H1 (cell line): Measurements from ENCODE around the gene TREM1. TPM values are rescaled to one million over a fixed set of nuclear protein-coding genes. Genes with fewer than 3 reads are reported as not detected.

Source experiments
- CTCF ChIA-PET: fragments of 300-600 bp; sonication (Branson Sonifier 250); formaldehyde crosslinking; loops from one replicate; lab custom pipeline; 2021; ENCODE audit not compliant: partially characterized antibody; lab: Charles Lee
- POLR2A ChIA-PET: fragments of 300-600 bp; sonication (Branson Sonifier 250); formaldehyde crosslinking; loops from one replicate; lab custom pipeline; 2021; ENCODE audit warnings: inconsistent platforms; ENCODE audit not compliant: partially characterized antibody; lab: Charles Lee
- DNase-seq, 2 experiments: peaks; one replicate each; pipeline versions ENCODE4 v3.0.0 to v3.0.0-alpha.2; 2010 to 2022; ENCODE audit warnings: low spot score in 2 of 2, low read depth in 1 of 2, mixed read lengths in 1 of 2
- FAIRE-seq: peaks from 2 replicates; lab custom pipeline; 2011; peaks lifted over from hg19 to GRCh38; lab: Jason Lieb, UNC
- H2AFZ ChIP-seq: 2 replicates; pipeline ENCODE4 v1.8.1; 2012; ENCODE audit warnings: low read length, inconsistent platforms
- H2AK5ac ChIP-seq: 2 replicates; pipeline ENCODE4 v1.6.1; 2013; ENCODE audit warnings: low read depth, low read length
- H2BK120ac ChIP-seq: replicated peaks from 2 replicates; pipeline ENCODE3; 2013; ENCODE audit warnings: low read depth, low read length, inconsistent platforms
- H2BK12ac ChIP-seq: 2 replicates; pipeline ENCODE4 v1.6.1; 2013; ENCODE audit warnings: low read depth, low read length
- H2BK15ac ChIP-seq: 2 replicates; pipeline ENCODE4 v1.6.1; 2013; ENCODE audit warnings: low read length
- H2BK20ac ChIP-seq: 2 replicates; pipeline ENCODE4 v1.6.1; 2013; ENCODE audit warnings: low read length
- H2BK5ac ChIP-seq: 2 replicates; pipeline ENCODE4 v1.6.1; 2013; ENCODE audit warnings: low read depth, low read length
- H3K14ac ChIP-seq: 2 replicates; pipeline ENCODE4 v1.6.1; 2013; ENCODE audit warnings: inconsistent platforms; ENCODE audit not compliant: insufficient read length
- H3K18ac ChIP-seq: 2 replicates; pipeline ENCODE4 v1.6.1; 2013; ENCODE audit warnings: low read length; ENCODE audit errors: extremely low read depth
- H3K23ac ChIP-seq: 2 replicates; pipeline ENCODE4 v1.6.1; 2013; ENCODE audit warnings: inconsistent platforms; ENCODE audit not compliant: insufficient read length
- H3K23me2 ChIP-seq: 2 replicates; pipeline ENCODE4 v1.6.1; 2013; ENCODE audit warnings: low read depth, low read length
- H3K27ac ChIP-seq: 2 replicates; pipeline ENCODE4 v1.6.1; 2011; ENCODE audit warnings: low read depth, low read length, inconsistent platforms
- H3K27me3 ChIP-seq, 4 experiments: replicated peaks in 1 of 4; 1 replicate in 1 of 4; 2 replicates in 3 of 4; pipeline versions ENCODE4 v1.6.1 to v1.8.1; 2011 to 2013; ENCODE audit warnings: low read length in 3 of 4, mild to moderate bottlenecking in 3 of 4, inconsistent platforms in 2 of 4, mixed read lengths in 2 of 4, moderate library complexity in 1 of 4; ENCODE audit not compliant: control insufficient read depth in 3 of 4, insufficient read depth in 3 of 4; ENCODE audit errors: extremely low read depth in 1 of 4
- H3K36me3 ChIP-seq, 4 experiments: 2 replicates each; pipeline versions ENCODE4 v1.6.1 to v1.8.1; 2011 to 2013; ENCODE audit warnings: mild to moderate bottlenecking in 4 of 4, low read length in 3 of 4, moderate library complexity in 2 of 4, control low read depth in 1 of 4, inconsistent platforms in 1 of 4; ENCODE audit not compliant: insufficient read depth in 4 of 4, control insufficient read depth in 2 of 4
- H3K4ac ChIP-seq: replicated peaks from 2 replicates; pipeline ENCODE3; 2013; ENCODE audit warnings: low read length, low read depth, mixed read lengths, inconsistent platforms; ENCODE audit not compliant: insufficient read length
- H3K4me1 ChIP-seq, 4 experiments: replicated peaks in 1 of 4; 1 replicate in 1 of 4; 2 replicates in 3 of 4; pipeline versions ENCODE4 v1.6.1 to v1.8.1; 2011 to 2013; ENCODE audit warnings: low read length in 3 of 4, inconsistent platforms in 2 of 4, mixed read lengths in 1 of 4; ENCODE audit not compliant: insufficient read depth in 4 of 4, control insufficient read depth in 3 of 4
- H3K4me2 ChIP-seq, 2 experiments: 2 replicates each; pipeline versions ENCODE4 v1.6.1 to v1.8.1; 2011 to 2013; ENCODE audit warnings: low read depth in 2 of 2, low read length in 2 of 2, control low read depth in 1 of 2, inconsistent platforms in 1 of 2, mild to moderate bottlenecking in 1 of 2; ENCODE audit not compliant: insufficient read depth in 1 of 2
- H3K4me3 ChIP-seq, 4 experiments: fragments of 200-600, 300-600 bp in 1 of 4; sonication (generic), shearing (Covaris generic), sonication (Bioruptor Twin) in 1 of 4; 2 replicates each; pipeline versions ENCODE4 v1.5.1 to v1.8.1; 2011 to 2016; ENCODE audit warnings: low read length in 4 of 4, low read depth in 3 of 4, control low read depth in 2 of 4, inconsistent platforms in 2 of 4, mild to moderate bottlenecking in 2 of 4, mixed read lengths in 1 of 4, moderate library complexity in 1 of 4; ENCODE audit not compliant: insufficient read depth in 2 of 4; ENCODE audit errors: extremely low read depth in 1 of 4
- H3K56ac ChIP-seq: replicated peaks from 2 replicates; pipeline ENCODE3; 2013; ENCODE audit warnings: low read depth, mild to moderate bottlenecking, mixed read lengths, low read length, inconsistent platforms; ENCODE audit not compliant: insufficient read length
- H3K79me1 ChIP-seq: 2 replicates; pipeline ENCODE4 v1.6.1; 2013; ENCODE audit warnings: low read depth, low read length, control low read depth
- H3K79me2 ChIP-seq, 2 experiments: 2 replicates each; pipeline versions ENCODE4 v1.6.1 to v1.8.1; 2012 to 2013; ENCODE audit warnings: low read length in 2 of 2, mild to moderate bottlenecking in 2 of 2, inconsistent platforms in 1 of 2; ENCODE audit not compliant: insufficient read depth in 2 of 2, control insufficient read depth in 1 of 2
- H3K9ac ChIP-seq, 4 experiments: replicated peaks in 1 of 4; 1 replicate in 1 of 4; 2 replicates in 3 of 4; pipeline versions ENCODE4 v1.6.1 to v1.8.1; 2011 to 2013; ENCODE audit warnings: low read depth in 3 of 4, low read length in 3 of 4, control low read depth in 2 of 4, mild to moderate bottlenecking in 2 of 4, moderate library complexity in 2 of 4, inconsistent platforms in 1 of 4; ENCODE audit errors: extremely low read depth in 1 of 4
- H3K9me3 ChIP-seq, 2 experiments: 2 replicates each; pipeline versions ENCODE4 v1.6.1 to v1.8.1; 2012 to 2013; ENCODE audit warnings: mild to moderate bottlenecking in 2 of 2, moderate library complexity in 2 of 2, control low read depth in 1 of 2, inconsistent platforms in 1 of 2, low read depth in 1 of 2, low read length in 1 of 2, mixed read lengths in 1 of 2; ENCODE audit not compliant: insufficient read depth in 2 of 2
- H4K20me1 ChIP-seq, 2 experiments: replicated peaks in 1 of 2; 2 replicates each; pipeline versions ENCODE3 to v1.8.1; 2011 to 2013; ENCODE audit warnings: inconsistent platforms in 2 of 2, low read length in 2 of 2, mild to moderate bottlenecking in 1 of 2; ENCODE audit not compliant: insufficient read depth in 2 of 2, control insufficient read depth in 1 of 2
- H4K5ac ChIP-seq: 2 replicates; pipeline ENCODE4 v1.6.1; 2013; ENCODE audit warnings: low read length, low read depth, mixed read lengths, inconsistent platforms; ENCODE audit not compliant: insufficient read length
- H4K8ac ChIP-seq: 2 replicates; pipeline ENCODE4 v1.8.0; 2013; ENCODE audit warnings: mild to moderate bottlenecking, moderate library complexity, low read length, inconsistent platforms; ENCODE audit not compliant: insufficient read depth; ENCODE audit errors: extremely low read depth
- H4K91ac ChIP-seq: replicated peaks from 2 replicates; pipeline ENCODE3; 2013; ENCODE audit warnings: low read length, mixed read lengths, inconsistent platforms; ENCODE audit not compliant: insufficient read length
- BCL11A ChIP-seq, 2 experiments: IDR thresholded peaks; one replicate each; pipeline ENCODE4 v1.6.1; 2011; ENCODE audit warnings: low read depth in 2 of 2, low read length in 2 of 2, mild to moderate bottlenecking in 2 of 2
- CREB1 ChIP-seq: IDR thresholded peaks from 2 replicates; pipeline ENCODE4 v1.6.1; 2012; ENCODE audit warnings: inconsistent platforms
- CTBP2 ChIP-seq: IDR thresholded peaks from 2 replicates; pipeline ENCODE4 v1.7.0; 2011; ENCODE audit warnings: borderline replicate concordance, mild to moderate bottlenecking, moderate library complexity, mixed read lengths, low read length; ENCODE audit not compliant: insufficient read depth, insufficient read length
- FOSL1 ChIP-seq: IDR thresholded peaks from 2 replicates; pipeline ENCODE4 v1.6.1; 2011; ENCODE audit warnings: mild to moderate bottlenecking, low read depth, low read length, moderate library complexity; ENCODE audit not compliant: insufficient read depth
- GTF2F1 ChIP-seq: IDR thresholded peaks from 2 replicates; pipeline ENCODE4 v1.6.1; 2012; ENCODE audit warnings: low read depth, low read length, improper control_type of control experiment, borderline replicate concordance
- JUN ChIP-seq: IDR thresholded peaks from 2 replicates; pipeline ENCODE4 v1.6.1; 2011; ENCODE audit warnings: low read depth, mild to moderate bottlenecking, improper control_type of control experiment, low read length
- JUND ChIP-seq: IDR thresholded peaks from 2 replicates; pipeline ENCODE4 v1.6.1; 2011; ENCODE audit warnings: mild to moderate bottlenecking, improper control_type of control experiment, low read length
- NANOG ChIP-seq: IDR thresholded peaks from 2 replicates; pipeline ENCODE4 v1.6.1; 2011; ENCODE audit warnings: low read length, low read depth, mild to moderate bottlenecking, inconsistent platforms; ENCODE audit not compliant: insufficient read depth, poor library complexity, severe bottlenecking
- SRF ChIP-seq: IDR thresholded peaks from 2 replicates; pipeline ENCODE4 v1.6.1; 2011; ENCODE audit warnings: mild to moderate bottlenecking, low read depth, low read length, moderate library complexity
- TAF1 ChIP-seq: IDR thresholded peaks from 2 replicates; pipeline ENCODE4 v1.6.1; 2011; ENCODE audit warnings: mild to moderate bottlenecking, low read depth, low read length
- TBP ChIP-seq: IDR thresholded peaks from 2 replicates; pipeline ENCODE4 v1.6.1; 2011; ENCODE audit warnings: low read depth, low read length, improper control_type of control experiment
- WGBS, 2 experiments: shearing (Covaris generic) in 1 of 2; methylation state at CpG; one replicate each; pipeline versions ENCODE4 v1.1.6 to v1.1.7; 2013 to 2015; ENCODE audit warnings: low lambda C conversion rate in 2 of 2, mixed read lengths in 2 of 2, inconsistent platforms in 1 of 2, low coverage in 1 of 2, missing lambda C conversion rate in 1 of 2; ENCODE audit not compliant: insufficient replicate concordance in 2 of 2, insufficient coverage in 1 of 2, insufficient read length in 1 of 2; ENCODE audit errors: extremely low coverage in 1 of 2, missing lambda C conversion rate in 1 of 2; 5-methylcytosine and 5-hydroxymethylcytosine counted together
- polyA plus RNA-seq, 7 experiments: library from polyadenylated mRNA; depleted of rRNA in 3 of 7; stranded (reverse) in 5 of 7; unstranded in 2 of 7; fragments of >200 nt in 5 of 7; fragments of 200-250 nt in 2 of 7; gene quantifications; 1 replicate in 5 of 7; 2 replicates in 1 of 7; 4 replicates in 1 of 7; pipeline versions ENCODE4 v1.2.1 to v1.2.3, GENCODE V29; 2011 to 2013; ENCODE audit warnings: missing spikeins in 2 of 7, mixed read lengths in 2 of 7
- total RNA-seq: library from RNA; stranded (reverse); fragmentation: NEBNext Ultra II Directional; extraction: Animal tissue kit (Norgen Biotek cat#: 25700); gene quantifications from 2 replicates; pipeline ENCODE4 v1.2.1, GENCODE V29; 2021
- TF ChIP-seq, protein P1 (sequence below): IDR thresholded peaks from 2 replicates; pipeline ENCODE4 v1.6.1; 2012; ENCODE audit warnings: inconsistent platforms
- TF ChIP-seq, protein P2 (sequence below): IDR thresholded peaks from 2 replicates; pipeline ENCODE4 v1.6.1; 2012; ENCODE audit warnings: inconsistent platforms

TREM1 gene
- total and polyA plus RNA-seq, 2 of the 8 experiments (the other 6 are each of a cell fraction or from before 2014, with no cell fraction given): not detected

DNA sequence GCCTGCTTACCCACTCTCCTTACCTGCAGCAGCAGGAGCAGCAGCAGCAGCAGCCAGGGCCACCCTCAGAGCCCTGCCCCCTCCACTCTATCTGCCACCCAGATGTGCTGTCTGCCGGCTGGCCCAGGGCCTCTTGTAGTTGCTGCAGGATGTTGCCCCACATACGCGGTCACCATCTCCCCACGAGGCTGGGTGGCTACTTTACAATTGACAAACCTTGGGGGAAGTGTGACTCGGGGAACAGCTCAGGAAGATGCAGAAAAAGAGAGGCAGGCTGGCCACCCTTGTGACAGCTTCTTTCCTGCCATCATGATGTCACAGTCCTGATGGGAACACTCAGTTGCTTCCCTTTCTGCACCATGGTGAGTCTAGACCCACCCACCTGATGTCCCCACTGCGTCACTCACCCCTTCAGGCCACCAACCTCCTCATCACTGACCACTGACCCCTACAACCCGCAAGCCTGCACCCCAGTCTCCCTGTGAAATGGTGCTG is 14.5 kb downstream of the TREM1 start:
- Histone ChIP-seq H3K23ac (no peak overlapping the region), H3K79me2 (no peaks in the 10 kb centered on the region), H3K27me3 (no peaks in the 10 kb centered on the region; a peak in 2 of 7 replicates), H3K4me1 (no peaks in the 10 kb centered on the region; a peak in 1 of 7 replicates), H4K20me1 (peaks cover 0 to 4% of the 10 kb centered on the region in 2 experiments), H3K4me2 (no peak overlapping the region), H3K36me3 (no peaks in the 10 kb centered on the region), H2AK5ac (no peak overlapping the region), H2BK15ac (no peak overlapping the region), H2BK120ac (no peak overlapping the region), H3K79me1 (no peaks in the 10 kb centered on the region), H2AFZ (no peak overlapping the region), H3K56ac (no peak overlapping the region), H4K91ac (no peak overlapping the region), H3K27ac (no peak overlapping the region), H3K4ac (no peak overlapping the region), H4K8ac (no peak overlapping the region), H4K5ac (no peak overlapping the region), H3K23me2 (no peaks in the 10 kb centered on the region), H2BK20ac (no peak overlapping the region), H3K18ac (no peak overlapping the region), H2BK12ac (no peak overlapping the region), H3K14ac (no peak overlapping the region), H3K9me3 (no peaks in the 10 kb centered on the region), H2BK5ac (no peak overlapping the region), H3K4me3 (no peak overlapping the region), H3K9ac (no peak overlapping the region)
- ChIA-PET POLR2A (no interaction called here), CTCF (interaction anchor here (1.4 kb wide), 1 partner anchor 90 kb away, joined by 5 read pairs; no protein-coding TSS in a partner anchor)
- FAIRE-seq: no peak
- DNase-seq: peak in 1 of 2 experiments; percentile 40
- WGBS, 2 experiments: 85% methylated on average over 7 of the region's 7 CpGs; no CpG with 5 or more reads in 1 of the 2 experiments
- TF ChIP-seq SRF (no peak), TAF1 (no peak), BCL11A (IDR thresholded peaks at IDR 0.05; ENCODE audit: low read depth in 2 of 2, low read length in 2 of 2) (no peak), CREB1 (no peak), CTBP2 (no peak), JUND (no peak), FOSL1 (no peak), GTF2F1 (no peak), JUN (no peak), TBP (no peak), NANOG (no peak)
- TF ChIP-seq, protein P1, sequence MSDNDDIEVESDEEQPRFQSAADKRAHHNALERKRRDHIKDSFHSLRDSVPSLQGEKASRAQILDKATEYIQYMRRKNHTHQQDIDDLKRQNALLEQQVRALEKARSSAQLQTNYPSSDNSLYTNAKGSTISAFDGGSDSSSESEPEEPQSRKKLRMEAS: no peak
- TF ChIP-seq, protein P2, sequence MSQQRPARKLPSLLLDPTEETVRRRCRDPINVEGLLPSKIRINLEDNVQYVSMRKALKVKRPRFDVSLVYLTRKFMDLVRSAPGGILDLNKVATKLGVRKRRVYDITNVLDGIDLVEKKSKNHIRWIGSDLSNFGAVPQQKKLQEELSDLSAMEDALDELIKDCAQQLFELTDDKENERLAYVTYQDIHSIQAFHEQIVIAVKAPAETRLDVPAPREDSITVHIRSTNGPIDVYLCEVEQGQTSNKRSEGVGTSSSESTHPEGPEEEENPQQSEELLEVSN: no peak
